ENCODE data around the gene L1TD1.

Gene L1TD1

DNA sequence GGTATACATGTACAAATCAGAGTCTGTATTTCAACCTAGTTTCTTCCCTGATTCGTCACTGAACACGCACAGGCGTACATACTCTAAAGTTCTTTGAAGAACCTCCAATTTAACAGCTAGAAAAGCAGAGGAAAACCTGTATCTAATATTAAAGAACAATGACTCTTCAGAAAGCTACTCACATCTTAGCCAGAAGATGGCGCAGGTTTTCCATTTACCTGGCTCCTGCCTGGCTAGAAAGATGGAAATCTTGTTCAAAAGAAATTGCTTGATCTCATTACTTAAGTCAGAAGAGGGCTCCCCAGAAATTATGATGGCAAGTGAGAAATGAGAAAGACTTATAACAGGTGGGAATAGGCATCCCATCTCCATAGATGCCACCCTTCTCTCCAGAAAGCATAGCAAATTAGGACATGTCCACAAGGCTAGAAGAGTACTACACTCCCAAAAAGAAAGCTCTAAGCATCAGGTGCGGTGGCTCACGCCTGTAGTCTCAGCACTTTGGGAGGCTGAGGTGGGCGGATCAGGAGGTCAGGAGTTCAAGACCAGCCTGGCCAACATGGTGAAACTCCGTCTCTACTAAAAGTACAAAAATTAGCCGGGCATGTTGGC, 19.0 kb upstream of the L1TD1 start:
- no CpG with 5 or more reads among the region's 9 CpGs for WGBS (ENCODE audit: extremely low coverage, insufficient coverage, insufficient read length)
- Histone ChIP-seq H2BK12ac (ENCODE audit: low read length) (peak overlapping the region; percentile 53), H3K14ac (ENCODE audit: low read length) (no peak overlapping the region), H3K79me1 (ENCODE audit: low read length) (peaks cover 14% of the 10 kb centered on the region), H3K27me3 (ENCODE audit: insufficient read depth, low read length) (no peaks in the 10 kb centered on the region), H3K18ac (ENCODE audit: low read length) (no peak overlapping the region), H3K4me2 (ENCODE audit: low read length) (no peak overlapping the region), H3K36me3 (ENCODE audit: control insufficient read depth in 1 of 2, insufficient read depth in 2 of 2, low read length in 2 of 2) (no peaks in the 10 kb centered on the region), H3K4me1 (ENCODE audit: control insufficient read depth in 1 of 2, insufficient read depth in 2 of 2, low read length in 2 of 2) (peaks cover 7 to 30% of the 10 kb centered on the region in 2 experiments), H3K4me3 (ENCODE audit: low read depth, low read length) (no peak overlapping the region), H3K27ac (ENCODE audit: low read depth, low read length) (no peak overlapping the region), H3K4ac (ENCODE audit: low read depth, low read length) (no peak overlapping the region), H4K91ac (ENCODE audit: low read depth, low read length) (no peak overlapping the region), H2BK120ac (ENCODE audit: insufficient read depth, low read length, poor library complexity) (no peak overlapping the region), H2AK5ac (ENCODE audit: low read length) (no peak overlapping the region), H3K23ac (ENCODE audit: low read length) (no peak overlapping the region), H2BK5ac (ENCODE audit: low read depth, low read length, poor library complexity) (no peak overlapping the region), H3K9me3 (ENCODE audit: insufficient read depth, low read depth, low read length) (no peaks in the 10 kb centered on the region), H4K8ac (ENCODE audit: low read depth, low read length) (no peak overlapping the region), H2AFZ (ENCODE audit: insufficient read depth, low read length, poor library complexity) (no peak overlapping the region), H4K12ac (ENCODE audit: low read depth, low read length) (no peak overlapping the region), H3K79me2 (ENCODE audit: control insufficient read depth, insufficient read depth, low read length, poor library complexity) (no peaks in the 10 kb centered on the region), H3K9ac (ENCODE audit: low read length) (no peak overlapping the region)
- peak; percentile 51 to 81 for DNase-seq

DNA sequence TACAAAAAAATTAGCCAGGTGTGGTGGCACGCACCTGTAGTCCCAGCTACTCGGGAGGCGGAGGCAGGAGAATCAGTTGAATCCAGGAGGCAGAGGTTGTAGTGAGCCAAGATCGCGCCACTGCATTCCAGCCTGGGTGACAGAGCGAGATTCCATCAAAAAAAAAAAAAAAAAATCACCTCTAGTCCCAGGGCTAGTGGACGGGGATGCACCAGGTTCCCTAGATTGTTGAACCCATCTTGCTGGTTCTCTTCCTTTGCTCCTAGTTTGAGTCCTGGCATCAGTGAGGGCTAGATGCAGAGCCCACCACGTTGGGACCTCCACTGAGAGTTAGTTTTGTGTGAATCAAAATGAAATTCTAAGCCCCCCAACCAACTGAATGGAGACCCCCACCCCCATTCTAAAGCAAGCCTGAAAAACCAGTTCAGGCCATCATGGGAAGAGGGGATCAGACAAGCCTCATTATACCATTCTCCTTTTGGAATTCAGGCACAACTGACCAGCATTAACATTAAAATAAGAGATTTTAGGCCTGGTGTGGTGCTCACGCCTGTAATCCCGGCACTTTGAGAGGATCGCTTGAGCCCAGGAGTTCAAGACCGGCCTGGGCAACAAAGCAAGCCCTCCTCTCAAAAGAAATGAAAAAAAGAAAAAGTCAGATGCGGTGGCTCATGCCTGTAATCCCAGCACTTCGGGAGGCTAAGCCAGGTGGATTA, 17.9 kb upstream of the L1TD1 start:
- H2AFZ ChIP-seq (ENCODE audit: insufficient read depth, low read length, poor library complexity) = no peak overlapping the region
- H3K4ac ChIP-seq (ENCODE audit: low read depth, low read length) = no peak overlapping the region
- no peaks in the 10 kb centered on the region for H3K27me3 ChIP-seq (ENCODE audit: insufficient read depth, low read length)
- H3K4me1 ChIP-seq (ENCODE audit: control insufficient read depth in 1 of 2, insufficient read depth in 2 of 2, low read length in 2 of 2) = peaks cover 7 to 35% of the 10 kb centered on the region in 2 experiments
- H3K14ac ChIP-seq (ENCODE audit: low read length) = no peak overlapping the region
- H3K27ac ChIP-seq (ENCODE audit: low read depth, low read length) = peak overlapping the region; percentile 40
- peak overlapping the region; percentile 66 for H2BK5ac ChIP-seq (ENCODE audit: low read depth, low read length, poor library complexity)
- no CpG with 5 or more reads among the region's 14 CpGs for WGBS (ENCODE audit: extremely low coverage, insufficient coverage, insufficient read length)
- H3K9me3 ChIP-seq (ENCODE audit: insufficient read depth, low read depth, low read length) = no peaks in the 10 kb centered on the region
- no peak overlapping the region for H2AK5ac ChIP-seq (ENCODE audit: low read length)
- H4K12ac ChIP-seq (ENCODE audit: low read depth, low read length) = no peak overlapping the region
- H3K23ac ChIP-seq (ENCODE audit: low read length) = no peak overlapping the region
- H3K18ac ChIP-seq (ENCODE audit: low read length) = no peak overlapping the region
- DNase-seq = peak in 1 of 2 donors; percentile 16
- no peak overlapping the region for H3K9ac ChIP-seq (ENCODE audit: low read length)
- no peak overlapping the region for H2BK120ac ChIP-seq (ENCODE audit: insufficient read depth, low read length, poor library complexity)
- H2BK12ac ChIP-seq (ENCODE audit: low read length) = peak overlapping the region; percentile 50
- no peak overlapping the region for H4K8ac ChIP-seq (ENCODE audit: low read depth, low read length)
- peak overlapping the region; percentile 35 for H4K91ac ChIP-seq (ENCODE audit: low read depth, low read length)
- no peaks in the 10 kb centered on the region for H3K36me3 ChIP-seq (ENCODE audit: control insufficient read depth in 1 of 2, insufficient read depth in 2 of 2, low read length in 2 of 2)
- H3K4me2 ChIP-seq (ENCODE audit: low read length) = no peak overlapping the region
- peaks cover 19% of the 10 kb centered on the region for H3K79me1 ChIP-seq (ENCODE audit: low read length)
- no peaks in the 10 kb centered on the region for H3K79me2 ChIP-seq (ENCODE audit: control insufficient read depth, insufficient read depth, low read length, poor library complexity)
- no peak overlapping the region for H3K4me3 ChIP-seq (ENCODE audit: low read depth, low read length)

DNA sequence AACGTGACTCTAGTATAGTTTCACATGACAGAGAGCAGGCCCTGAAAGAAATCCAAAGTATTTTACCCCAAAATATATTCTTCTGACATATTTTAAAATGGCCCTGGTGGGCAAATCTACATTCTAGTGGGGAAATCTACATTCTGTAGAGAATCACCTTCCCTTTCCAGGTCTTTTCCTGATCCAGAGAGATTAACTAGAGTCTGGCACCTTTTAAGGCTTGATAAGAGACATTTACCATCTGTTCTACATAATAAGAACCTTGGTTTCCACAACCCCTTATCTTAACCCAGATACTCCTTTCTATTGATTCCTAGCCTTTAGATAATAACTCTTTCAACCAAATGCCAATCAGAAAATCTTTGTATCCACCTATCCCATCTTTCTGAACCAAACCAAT, 17.0 kb upstream of the L1TD1 start:
- peak overlapping the region; percentile 7 for H3K27ac ChIP-seq (ENCODE audit: low read depth, low read length)
- H3K79me1 ChIP-seq (ENCODE audit: low read length) = peaks cover 19% of the 10 kb centered on the region
- H3K27me3 ChIP-seq (ENCODE audit: insufficient read depth, low read length) = no peaks in the 10 kb centered on the region
- H3K23ac ChIP-seq (ENCODE audit: low read length) = no peak overlapping the region
- no peaks in the 10 kb centered on the region for H3K36me3 ChIP-seq (ENCODE audit: control insufficient read depth in 1 of 2, insufficient read depth in 2 of 2, low read length in 2 of 2)
- H3K9me3 ChIP-seq (ENCODE audit: insufficient read depth, low read depth, low read length) = no peaks in the 10 kb centered on the region
- H3K18ac ChIP-seq (ENCODE audit: low read length) = no peak overlapping the region
- no peak overlapping the region for H2BK120ac ChIP-seq (ENCODE audit: insufficient read depth, low read length, poor library complexity)
- H2AFZ ChIP-seq (ENCODE audit: insufficient read depth, low read length, poor library complexity) = no peak overlapping the region
- no peak overlapping the region for H3K9ac ChIP-seq (ENCODE audit: low read length)
- H4K8ac ChIP-seq (ENCODE audit: low read depth, low read length) = no peak overlapping the region
- peaks cover 4 to 29% of the 10 kb centered on the region in 2 experiments for H3K4me1 ChIP-seq (ENCODE audit: control insufficient read depth in 1 of 2, insufficient read depth in 2 of 2, low read length in 2 of 2)
- H4K91ac ChIP-seq (ENCODE audit: low read depth, low read length) = no peak overlapping the region
- H2BK5ac ChIP-seq (ENCODE audit: low read depth, low read length, poor library complexity) = no peak overlapping the region
- H3K79me2 ChIP-seq (ENCODE audit: control insufficient read depth, insufficient read depth, low read length, poor library complexity) = no peaks in the 10 kb centered on the region
- H4K12ac ChIP-seq (ENCODE audit: low read depth, low read length) = no peak overlapping the region
- no peak for DNase-seq
- WGBS (ENCODE audit: extremely low coverage, insufficient coverage, insufficient read length) = no CpG with 5 or more reads among the region's 1 CpG
- no peak overlapping the region for H3K4me3 ChIP-seq (ENCODE audit: low read depth, low read length)
- no peak overlapping the region for H3K4ac ChIP-seq (ENCODE audit: low read depth, low read length)
- H2BK12ac ChIP-seq (ENCODE audit: low read length) = no peak overlapping the region
- no peak overlapping the region for H3K14ac ChIP-seq (ENCODE audit: low read length)
- H2AK5ac ChIP-seq (ENCODE audit: low read length) = no peak overlapping the region
- no peak overlapping the region for H3K4me2 ChIP-seq (ENCODE audit: low read length)

DNA sequence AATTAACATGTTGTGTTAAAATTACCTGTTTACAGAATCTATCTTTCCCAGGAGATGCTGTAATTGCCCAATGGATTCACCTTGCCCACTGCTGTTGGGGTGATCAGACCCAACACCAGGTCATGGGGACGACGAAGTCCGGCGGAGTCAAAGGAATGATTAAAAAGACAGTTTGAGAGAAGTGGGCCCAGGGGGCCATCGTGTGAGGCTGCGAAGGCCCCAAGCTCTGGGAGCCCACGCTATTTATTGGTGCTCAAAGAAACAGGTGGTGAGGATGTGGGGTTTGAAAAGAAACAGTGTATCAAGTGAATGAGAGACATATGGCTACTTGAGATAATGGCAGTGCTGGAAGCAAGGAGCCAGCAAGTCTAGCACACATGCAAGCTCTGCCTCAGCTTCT, 16.3 kb upstream of the L1TD1 start:
- no peak overlapping the region for H3K4me3 ChIP-seq (ENCODE audit: low read depth, low read length)
- no peak overlapping the region for H3K4me2 ChIP-seq (ENCODE audit: low read length)
- H2BK120ac ChIP-seq (ENCODE audit: insufficient read depth, low read length, poor library complexity) = peak overlapping the region; percentile 77
- peaks cover 21% of the 10 kb centered on the region for H3K79me1 ChIP-seq (ENCODE audit: low read length)
- H3K79me2 ChIP-seq (ENCODE audit: control insufficient read depth, insufficient read depth, low read length, poor library complexity) = no peaks in the 10 kb centered on the region
- peak overlapping the region; percentile 46 for H2BK12ac ChIP-seq (ENCODE audit: low read length)
- H2AFZ ChIP-seq (ENCODE audit: insufficient read depth, low read length, poor library complexity) = no peak overlapping the region
- H3K4ac ChIP-seq (ENCODE audit: low read depth, low read length) = no peak overlapping the region
- peak overlapping the region; percentile 69 for H2BK5ac ChIP-seq (ENCODE audit: low read depth, low read length, poor library complexity)
- peak overlapping the region; percentile 51 for H4K8ac ChIP-seq (ENCODE audit: low read depth, low read length)
- no peak overlapping the region for H3K18ac ChIP-seq (ENCODE audit: low read length)
- H3K9ac ChIP-seq (ENCODE audit: low read length) = no peak overlapping the region
- H3K27ac ChIP-seq (ENCODE audit: low read depth, low read length) = peak overlapping the region; percentile 36
- DNase-seq = no peak
- peak overlapping the region; percentile 69 for H4K91ac ChIP-seq (ENCODE audit: low read depth, low read length)
- no peaks in the 10 kb centered on the region for H3K27me3 ChIP-seq (ENCODE audit: insufficient read depth, low read length)
- no CpG with 5 or more reads among the region's 7 CpGs for WGBS (ENCODE audit: extremely low coverage, insufficient coverage, insufficient read length)
- peaks cover 6 to 31% of the 10 kb centered on the region in 2 experiments for H3K4me1 ChIP-seq (ENCODE audit: control insufficient read depth in 1 of 2, insufficient read depth in 2 of 2, low read length in 2 of 2)
- H3K14ac ChIP-seq (ENCODE audit: low read length) = no peak overlapping the region
- H3K36me3 ChIP-seq (ENCODE audit: control insufficient read depth in 1 of 2, insufficient read depth in 2 of 2, low read length in 2 of 2) = no peaks in the 10 kb centered on the region
- H3K9me3 ChIP-seq (ENCODE audit: insufficient read depth, low read depth, low read length) = no peaks in the 10 kb centered on the region
- peak overlapping the region; percentile 93 for H2AK5ac ChIP-seq (ENCODE audit: low read length)
- no peak overlapping the region for H4K12ac ChIP-seq (ENCODE audit: low read depth, low read length)
- H3K23ac ChIP-seq (ENCODE audit: low read length) = no peak overlapping the region
